Nephron (organoid): ENCODE results near the gene PON3.
A peak's percentile ranks its signal among the peaks of the same experiment; 100 is the strongest.

Experiments
- H3K27ac Mint-ChIP-seq, 3 experiments: 2 replicates each; pipeline ENCODE4 v1.8.0; 2020; ENCODE audit warnings: mixed read lengths in 3 of 3, mild to moderate bottlenecking in 2 of 3, moderate library complexity in 1 of 3
- H3K27me3 Mint-ChIP-seq: 2 replicates; pipeline ENCODE4 v1.8.0; 2021; ENCODE audit warnings: low read depth, mild to moderate bottlenecking, moderate library complexity, mixed read lengths
- H3K36me3 Mint-ChIP-seq: 2 replicates; pipeline ENCODE4 v1.8.0; 2020; ENCODE audit warnings: low read depth, mixed read lengths
- H3K4me1 Mint-ChIP-seq: 2 replicates; pipeline ENCODE4 v1.8.0; 2020; ENCODE audit warnings: mixed read lengths
- H3K4me3 Mint-ChIP-seq, 3 experiments: 2 replicates each; pipeline ENCODE4 v1.8.0; 2020; ENCODE audit warnings: mild to moderate bottlenecking in 3 of 3, mixed read lengths in 3 of 3, moderate library complexity in 2 of 3
- H3K9me3 Mint-ChIP-seq: 2 replicates; pipeline ENCODE4 v1.8.0; 2020; ENCODE audit warnings: mixed read lengths
- TF ChIP-seq, protein P1 (sequence below), 3 experiments: fragments of 200-600 bp; sonication (generic); IDR thresholded peaks; one replicate each; pipeline ENCODE4 v1.5.0; 2021; ENCODE audit warnings: antibody characterized with exemption in 3 of 3; ENCODE audit not compliant: unreplicated experiment in 3 of 3

The PON3 gene

DNA sequence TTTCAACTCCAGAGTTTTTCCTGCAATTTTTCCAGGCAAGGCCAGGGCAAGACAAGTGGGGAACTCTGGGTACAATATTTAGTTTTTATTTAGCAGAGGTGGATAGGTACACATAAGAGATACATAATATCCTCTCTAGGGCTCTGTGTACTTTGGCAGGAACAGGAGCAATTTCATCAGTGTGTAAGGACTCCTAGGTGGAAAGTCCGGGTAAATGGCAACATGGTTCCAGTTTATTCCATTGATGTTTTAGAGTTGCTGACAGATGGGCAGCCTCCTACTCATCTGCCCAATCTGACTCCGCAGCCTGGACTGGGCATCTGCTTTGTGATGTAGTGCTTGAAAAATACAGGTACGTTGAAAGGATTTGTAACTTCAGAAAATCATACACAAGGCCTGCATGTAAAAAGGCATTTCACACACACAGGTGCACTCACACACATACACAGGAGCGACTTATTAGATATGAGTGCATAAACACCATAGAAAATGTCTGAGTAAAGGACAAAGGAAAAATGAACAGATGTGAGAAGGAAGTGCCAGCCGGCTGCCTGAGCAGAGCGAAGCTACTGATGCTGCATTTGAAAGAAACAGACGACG, 77.6 kb downstream of the PON3 start:
- H3K27me3 Mint-ChIP-seq = no peaks in the 10 kb centered on the region
- no peaks in the 10 kb centered on the region for H3K36me3 Mint-ChIP-seq
- no peaks in the 10 kb centered on the region for H3K4me1 Mint-ChIP-seq
- no peaks in the 10 kb centered on the region for H3K9me3 Mint-ChIP-seq
- H3K27ac Mint-ChIP-seq = no peak overlapping the region
- TF ChIP-seq, protein P1, sequence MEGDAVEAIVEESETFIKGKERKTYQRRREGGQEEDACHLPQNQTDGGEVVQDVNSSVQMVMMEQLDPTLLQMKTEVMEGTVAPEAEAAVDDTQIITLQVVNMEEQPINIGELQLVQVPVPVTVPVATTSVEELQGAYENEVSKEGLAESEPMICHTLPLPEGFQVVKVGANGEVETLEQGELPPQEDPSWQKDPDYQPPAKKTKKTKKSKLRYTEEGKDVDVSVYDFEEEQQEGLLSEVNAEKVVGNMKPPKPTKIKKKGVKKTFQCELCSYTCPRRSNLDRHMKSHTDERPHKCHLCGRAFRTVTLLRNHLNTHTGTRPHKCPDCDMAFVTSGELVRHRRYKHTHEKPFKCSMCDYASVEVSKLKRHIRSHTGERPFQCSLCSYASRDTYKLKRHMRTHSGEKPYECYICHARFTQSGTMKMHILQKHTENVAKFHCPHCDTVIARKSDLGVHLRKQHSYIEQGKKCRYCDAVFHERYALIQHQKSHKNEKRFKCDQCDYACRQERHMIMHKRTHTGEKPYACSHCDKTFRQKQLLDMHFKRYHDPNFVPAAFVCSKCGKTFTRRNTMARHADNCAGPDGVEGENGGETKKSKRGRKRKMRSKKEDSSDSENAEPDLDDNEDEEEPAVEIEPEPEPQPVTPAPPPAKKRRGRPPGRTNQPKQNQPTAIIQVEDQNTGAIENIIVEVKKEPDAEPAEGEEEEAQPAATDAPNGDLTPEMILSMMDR (IDR thresholded peaks at IDR 0.05; ENCODE audit: unreplicated experiment in 3 of 3) = no peak
- H3K4me3 Mint-ChIP-seq = no peak overlapping the region

DNA sequence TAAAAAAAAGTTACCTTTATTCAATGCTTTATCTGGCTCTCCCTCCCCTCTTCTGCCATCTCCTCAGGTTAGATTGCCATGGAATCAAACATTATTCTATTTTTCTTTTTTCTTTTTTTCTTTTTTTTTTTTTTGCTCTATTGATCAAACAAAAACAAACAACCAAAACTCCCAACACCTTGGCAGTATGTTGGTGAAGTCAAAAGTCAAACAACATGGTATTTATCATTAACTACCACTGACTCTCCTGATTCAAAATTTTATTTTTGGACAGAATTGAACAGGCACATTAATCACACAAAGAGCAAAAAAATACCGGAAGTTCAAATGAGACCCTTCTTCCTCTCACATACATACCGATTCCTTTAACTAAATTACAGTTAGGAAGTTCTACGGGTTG, 78.2 kb downstream of the PON3 start:
- Mint-ChIP-seq H3K36me3 (no peaks in the 10 kb centered on the region), H3K4me1 (no peaks in the 10 kb centered on the region), H3K27me3 (no peaks in the 10 kb centered on the region), H3K4me3 (no peak overlapping the region), H3K27ac (peak overlapping the region in 1 of 3 experiments; percentile 55), H3K9me3 (no peaks in the 10 kb centered on the region)
- TF ChIP-seq, protein P1 (IDR thresholded peaks at IDR 0.05; ENCODE audit: unreplicated experiment in 3 of 3) = no peak

DNA sequence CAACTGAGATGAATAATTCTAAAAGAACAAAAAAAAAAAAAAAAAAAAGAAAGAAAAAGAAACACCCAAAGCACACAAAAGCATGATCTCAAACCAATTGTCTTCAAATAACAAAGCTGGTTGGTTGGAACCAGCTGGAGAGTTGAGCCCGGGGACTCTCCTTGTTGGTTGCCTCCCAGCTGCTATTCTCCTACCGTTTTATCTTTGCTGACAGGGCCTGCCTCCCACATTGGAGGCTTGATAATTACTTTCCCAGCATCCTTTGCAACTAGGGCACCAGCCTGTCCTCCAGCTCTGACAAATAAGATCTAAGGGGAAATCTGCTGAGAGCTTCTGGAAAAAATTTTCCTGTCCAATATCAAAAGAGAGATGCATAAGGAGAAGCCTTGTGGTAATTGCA, 78.6 kb downstream of the PON3 start:
- TF ChIP-seq, protein P1 (IDR thresholded peaks at IDR 0.05; ENCODE audit: unreplicated experiment in 3 of 3) = no peak
- H3K36me3 Mint-ChIP-seq = no peaks in the 10 kb centered on the region
- H3K27ac Mint-ChIP-seq = peak overlapping the region in 1 of 3 experiments; percentile 55
- no peak overlapping the region for H3K4me3 Mint-ChIP-seq
- no peaks in the 10 kb centered on the region for H3K9me3 Mint-ChIP-seq
- H3K4me1 Mint-ChIP-seq = no peaks in the 10 kb centered on the region
- H3K27me3 Mint-ChIP-seq = no peaks in the 10 kb centered on the region

DNA sequence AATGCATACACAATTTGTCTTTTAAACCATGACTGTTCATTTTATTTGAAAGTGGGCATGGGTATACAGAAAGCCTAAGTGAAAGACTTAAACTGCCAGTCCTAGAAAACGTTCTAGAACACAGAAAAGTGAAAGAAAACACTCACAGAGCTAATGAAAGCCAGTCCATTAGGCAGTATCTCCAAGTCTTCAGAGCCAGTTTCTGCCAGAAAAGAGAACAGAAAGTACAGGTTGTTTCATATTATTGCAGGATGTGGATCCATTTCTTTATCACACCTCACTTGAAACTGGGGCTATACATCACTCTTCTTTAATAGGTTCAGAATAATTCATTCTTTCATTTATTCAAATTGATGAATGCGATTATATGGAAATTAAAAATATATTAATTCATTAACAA, 79.6 kb downstream of the PON3 start:
- Mint-ChIP-seq H3K27ac (no peak overlapping the region), H3K4me1 (no peaks in the 10 kb centered on the region), H3K27me3 (no peaks in the 10 kb centered on the region), H3K4me3 (no peak overlapping the region), H3K9me3 (no peaks in the 10 kb centered on the region), H3K36me3 (no peaks in the 10 kb centered on the region)
- TF ChIP-seq, protein P1 (IDR thresholded peaks at IDR 0.05; ENCODE audit: unreplicated experiment in 3 of 3) = no peak

DNA sequence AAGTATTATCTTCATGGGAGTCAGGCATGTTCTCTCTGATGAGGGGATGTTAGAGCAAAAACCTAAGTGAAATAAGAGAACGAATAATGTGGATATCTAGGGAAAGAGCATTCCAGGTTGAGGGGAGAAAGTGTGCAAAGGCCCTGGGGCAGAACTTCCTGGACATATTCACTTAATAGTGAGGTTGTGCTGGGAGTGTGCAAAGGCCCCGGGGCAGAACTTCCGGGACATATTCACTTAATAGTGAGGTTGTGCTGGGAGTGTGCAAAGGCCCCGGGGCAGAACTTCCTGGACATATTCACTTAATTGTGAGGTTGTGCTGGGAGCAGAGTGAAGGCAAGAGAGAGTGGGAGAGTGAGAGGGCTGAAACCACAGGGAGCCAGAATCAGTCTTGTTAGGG, 83.6 kb downstream of the PON3 start:
- Mint-ChIP-seq H3K9me3 (no peaks in the 10 kb centered on the region), H3K4me1 (peaks cover 9% of the 10 kb centered on the region), H3K4me3 (no peak overlapping the region), H3K36me3 (no peaks in the 10 kb centered on the region), H3K27me3 (no peaks in the 10 kb centered on the region), H3K27ac (no peak overlapping the region)
- TF ChIP-seq, protein P1 (IDR thresholded peaks at IDR 0.05; ENCODE audit: unreplicated experiment in 3 of 3) = no peak

DNA sequence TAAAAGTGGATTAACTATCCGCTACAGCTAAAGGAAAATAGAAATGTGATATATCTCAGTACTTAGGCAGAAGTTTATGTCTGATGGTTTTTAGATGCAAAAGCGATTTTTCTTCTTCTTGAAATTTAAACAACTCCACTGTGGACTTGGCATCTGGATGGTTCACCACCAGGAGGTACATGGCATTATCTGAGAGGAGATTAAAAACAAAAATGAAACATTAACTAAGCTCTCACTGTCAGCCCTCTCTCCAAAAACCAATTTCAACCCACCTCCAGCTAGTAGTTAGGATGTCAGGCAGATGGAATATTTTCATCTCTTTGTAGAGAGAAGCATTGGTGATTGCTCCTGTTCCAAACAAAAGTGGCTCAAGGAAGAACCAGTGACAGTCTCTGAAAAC, 84.8 kb downstream of the PON3 start:
- no peaks in the 10 kb centered on the region for H3K9me3 Mint-ChIP-seq
- no peaks in the 10 kb centered on the region for H3K27me3 Mint-ChIP-seq
- TF ChIP-seq, protein P1 (IDR thresholded peaks at IDR 0.05; ENCODE audit: unreplicated experiment in 3 of 3) = no peak
- H3K36me3 Mint-ChIP-seq = no peaks in the 10 kb centered on the region
- H3K27ac Mint-ChIP-seq = peak overlapping the region in 1 of 3 experiments; percentile 34
- no peak overlapping the region for H3K4me3 Mint-ChIP-seq
- H3K4me1 Mint-ChIP-seq = peaks cover 9% of the 10 kb centered on the region
